Stimulated activated CD4-positive, alpha-beta T cell treated with anti-CD3 and anti-CD28 coated beads, Interleukin-12 subunit alpha, Interleukin-12 subunit beta, amount 100 ng/mL, for 24 hours (primary cell): ENCODE measurements around the gene VILL.

Experiments
- DNase-seq, 2 experiments: peaks; one replicate each; pipeline ENCODE4 v3.0.0-alpha.2; 2020; ENCODE audit warnings: low read depth in 2 of 2

Gene VILL

DNA sequence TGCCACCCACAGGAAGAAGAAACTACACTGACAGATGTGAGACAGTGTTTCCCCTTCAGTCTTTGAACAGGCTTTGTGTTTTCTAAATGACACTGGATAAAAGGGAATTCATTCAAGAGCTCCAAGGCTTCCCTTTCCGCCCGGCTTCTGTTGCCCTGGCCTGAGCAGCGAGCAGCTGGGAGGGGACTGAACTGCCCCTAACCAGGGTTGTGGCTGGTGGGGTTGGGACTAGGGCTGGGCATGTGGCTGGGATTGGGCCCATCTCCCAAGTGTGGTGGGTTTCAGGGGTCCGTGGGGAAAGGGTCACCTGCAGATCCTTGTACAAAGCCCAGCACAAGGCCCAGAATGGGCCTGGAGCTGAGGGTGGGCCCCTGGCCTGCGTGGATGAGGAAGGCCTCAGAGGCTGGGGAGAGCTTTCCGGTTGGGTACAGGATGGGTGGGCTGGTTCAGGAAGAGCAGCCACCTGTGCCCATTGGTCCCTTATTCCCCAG, 10.4 kb downstream of the VILL start:
- no peak for DNase-seq

DNA sequence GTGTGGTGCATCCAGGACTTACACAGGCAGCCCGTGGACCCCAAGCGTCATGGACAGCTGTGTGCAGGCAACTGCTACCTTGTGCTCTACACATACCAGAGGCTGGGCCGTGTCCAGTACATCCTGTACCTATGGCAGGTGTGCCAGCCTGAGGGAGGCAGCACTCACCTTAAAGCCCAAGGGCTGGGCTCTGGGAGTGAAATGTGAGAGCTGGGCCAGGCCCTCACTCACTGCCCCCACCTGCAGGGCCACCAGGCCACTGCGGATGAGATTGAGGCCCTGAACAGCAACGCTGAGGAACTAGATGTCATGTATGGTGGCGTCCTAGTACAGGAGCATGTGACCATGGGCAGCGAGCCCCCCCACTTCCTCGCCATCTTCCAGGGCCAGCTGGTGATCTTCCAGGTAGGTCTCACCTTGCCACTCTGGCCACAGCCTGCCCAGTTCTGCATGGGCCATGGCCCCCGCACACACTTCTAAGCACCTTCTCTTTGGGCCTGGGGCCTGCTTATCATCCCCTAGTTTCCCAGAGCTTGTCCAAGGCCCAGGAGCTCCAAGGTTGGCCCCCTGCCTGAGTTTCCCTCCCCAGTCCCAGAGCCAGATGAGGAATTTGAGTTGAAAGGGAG, 11.0 kb downstream of the VILL start:
- DNase-seq, result no peak

DNA sequence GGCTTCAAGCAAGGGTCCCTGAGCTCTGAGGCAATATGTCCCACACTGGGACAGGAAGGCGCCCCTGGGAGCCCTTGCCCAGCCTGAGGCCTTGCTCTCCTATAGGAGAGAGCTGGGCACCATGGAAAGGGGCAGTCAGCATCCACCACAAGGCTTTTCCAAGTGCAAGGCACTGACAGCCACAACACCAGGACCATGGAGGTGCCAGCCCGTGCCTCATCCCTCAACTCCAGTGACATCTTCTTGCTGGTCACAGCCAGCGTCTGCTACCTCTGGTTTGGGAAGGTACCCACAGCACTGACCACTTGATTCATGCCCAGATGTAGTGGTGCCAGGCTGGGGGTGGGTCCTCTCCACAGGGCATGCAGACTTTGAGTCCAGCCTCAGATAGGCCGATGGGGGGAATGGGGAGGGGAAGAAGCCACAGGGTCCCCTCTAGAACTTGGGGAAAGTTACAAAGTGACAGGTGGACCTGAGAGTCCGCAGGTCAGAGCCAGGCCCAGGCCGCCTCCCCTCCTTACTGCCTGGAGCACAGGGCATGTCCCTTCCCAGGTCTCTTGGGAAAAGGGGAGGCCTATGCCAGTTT, 11.8 kb downstream of the VILL start:
- no peak for DNase-seq

DNA sequence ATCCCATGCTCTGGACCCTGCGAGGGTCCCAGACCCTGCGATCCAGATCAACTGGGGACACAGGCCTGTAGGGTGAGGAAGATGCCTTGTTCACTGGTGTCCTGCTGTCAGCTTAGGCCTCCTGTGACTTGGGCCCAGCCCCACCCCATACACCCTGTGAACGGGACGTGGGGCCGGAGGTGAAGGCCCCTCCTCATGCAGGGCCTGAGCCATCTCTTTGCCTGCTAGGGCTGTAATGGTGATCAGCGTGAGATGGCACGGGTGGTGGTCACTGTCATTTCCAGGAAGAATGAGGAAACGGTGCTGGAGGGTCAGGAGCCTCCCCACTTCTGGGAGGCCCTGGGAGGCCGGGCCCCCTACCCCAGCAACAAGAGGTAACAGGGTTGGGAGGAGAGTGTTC, 12.4 kb downstream of the VILL start:
- no peak for DNase-seq

DNA sequence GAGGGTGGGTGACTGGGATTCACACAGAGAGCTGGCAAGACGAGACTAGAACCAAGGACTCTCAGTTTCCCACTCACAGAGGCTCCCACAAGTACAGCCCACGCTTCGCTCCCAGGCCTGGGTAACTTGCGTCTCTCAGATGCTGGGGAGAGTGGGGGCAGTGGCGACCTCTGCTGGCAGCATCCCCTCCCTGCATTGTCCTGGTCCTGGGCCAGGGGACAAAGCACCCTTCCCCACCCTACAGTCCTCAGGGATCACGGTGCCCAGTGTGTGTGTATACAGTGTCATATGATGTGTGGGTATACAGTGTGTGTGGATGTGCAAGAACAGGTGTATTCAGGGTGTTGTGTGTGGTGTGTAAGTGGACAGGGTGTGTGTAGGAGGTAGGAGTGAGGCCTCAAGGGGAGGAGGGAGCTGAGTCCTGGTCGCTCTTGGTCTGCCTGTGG, 12.8 kb downstream of the VILL start:
- DNase-seq, result peak in 1 of 2 experiments; percentile 52

DNA sequence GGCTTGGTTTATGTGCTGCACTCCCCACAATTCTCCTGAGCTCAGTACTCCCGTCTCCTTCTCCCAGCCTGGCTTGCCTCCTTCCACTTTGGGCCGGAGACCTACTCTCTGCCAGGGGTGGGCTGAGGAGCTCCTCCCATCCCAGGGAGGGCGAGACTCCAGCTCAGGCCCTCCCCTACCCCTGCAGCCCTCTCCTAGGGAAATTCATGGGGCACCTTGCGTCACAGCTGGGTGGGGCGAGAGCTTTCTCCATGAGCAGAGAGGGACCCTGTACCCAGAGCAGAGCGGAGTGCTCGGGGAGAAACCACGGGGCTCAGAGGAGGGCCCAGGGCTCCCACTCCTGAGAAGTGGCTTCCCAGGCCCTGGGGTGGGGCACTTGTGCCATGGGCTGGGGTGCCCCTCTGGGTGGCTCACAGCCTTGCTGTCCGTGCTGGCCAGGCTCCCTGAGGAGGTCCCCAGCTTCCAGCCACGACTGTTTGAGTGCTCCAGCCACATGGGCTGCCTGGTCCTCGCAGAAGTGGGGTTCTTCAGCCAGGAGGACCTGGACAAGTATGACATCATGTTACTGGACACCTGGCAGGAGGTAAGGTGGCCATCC, 13.3 kb downstream of the VILL start:
- DNase-seq, result no peak

DNA sequence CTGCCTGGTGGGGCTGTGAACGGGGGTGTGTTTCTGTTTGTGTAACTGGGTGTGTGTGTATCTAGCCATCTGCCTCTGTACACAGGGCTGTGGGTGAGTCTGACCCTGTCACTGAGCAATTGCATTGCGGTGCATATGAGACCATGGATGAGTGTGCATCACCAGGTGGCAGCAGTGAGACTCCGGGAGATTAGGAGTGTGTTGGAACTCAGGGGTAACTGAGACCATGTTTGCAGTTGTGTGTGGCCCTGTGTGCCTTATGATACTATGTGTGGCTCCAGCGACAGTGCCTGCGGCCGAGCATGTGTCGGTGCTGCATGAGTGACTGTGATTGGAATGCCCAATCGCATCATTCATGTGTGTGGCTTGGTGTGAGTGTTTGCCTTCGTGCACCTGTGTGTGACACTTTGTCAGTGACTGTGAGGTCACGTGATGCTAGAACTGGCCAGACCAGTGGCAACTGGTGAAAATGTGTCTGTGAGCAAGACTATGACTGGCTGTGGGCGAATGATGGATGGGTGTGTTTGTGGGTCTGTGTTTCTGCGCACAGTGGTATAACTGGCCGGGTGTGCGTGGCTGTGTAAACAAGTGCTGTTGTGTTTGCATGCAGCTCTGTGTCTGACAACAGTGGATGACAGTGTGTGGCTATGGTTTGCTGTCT, 14.0 kb downstream of the VILL start:
- DNase-seq, result peak in 1 of 2 experiments; percentile 42

DNA sequence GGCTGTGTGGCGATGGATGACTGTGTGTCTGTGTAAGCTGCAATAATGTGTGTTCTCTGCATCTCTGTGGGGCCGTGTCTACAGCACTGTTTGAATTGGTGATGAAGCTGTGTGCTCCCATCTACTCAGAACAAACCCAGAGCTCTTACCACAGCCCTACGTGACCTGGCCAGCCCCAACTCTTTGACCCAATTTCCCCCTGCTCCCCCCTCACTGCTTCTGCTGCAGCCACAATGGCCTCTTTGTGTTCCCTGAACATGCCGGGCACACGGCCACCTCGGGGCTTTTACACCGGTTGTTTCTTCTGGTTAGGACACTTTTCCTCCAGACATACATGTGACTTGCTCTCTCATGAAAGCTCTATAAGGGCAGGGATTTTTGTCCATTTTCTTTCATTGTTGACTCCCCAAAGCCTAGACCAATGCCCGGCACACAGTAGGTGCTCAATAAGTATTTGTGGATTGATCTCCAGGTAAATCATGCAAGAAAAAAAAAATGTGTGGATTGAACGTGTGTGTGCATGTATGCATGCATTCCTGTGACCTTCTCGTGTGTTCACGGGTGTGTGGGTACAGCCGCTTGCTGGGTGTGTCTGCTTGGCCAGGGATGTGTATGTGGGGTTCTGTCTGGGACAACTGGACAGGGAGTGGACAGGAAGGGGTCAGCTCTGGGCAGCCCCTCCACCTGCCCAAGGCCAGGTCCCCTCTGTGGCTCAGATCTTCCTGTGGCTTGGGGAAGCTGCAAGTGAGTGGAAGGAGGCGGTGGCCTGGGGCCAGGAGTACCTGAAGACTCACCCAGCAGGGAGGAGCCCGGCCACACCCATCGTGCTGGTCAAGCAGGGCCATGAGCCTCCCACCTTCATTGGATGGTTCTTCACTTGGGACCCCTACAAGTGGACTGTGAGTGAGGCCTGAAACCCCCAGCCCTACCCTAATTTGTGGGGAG, 14.8 kb downstream of the VILL start:
- no peak for DNase-seq

DNA sequence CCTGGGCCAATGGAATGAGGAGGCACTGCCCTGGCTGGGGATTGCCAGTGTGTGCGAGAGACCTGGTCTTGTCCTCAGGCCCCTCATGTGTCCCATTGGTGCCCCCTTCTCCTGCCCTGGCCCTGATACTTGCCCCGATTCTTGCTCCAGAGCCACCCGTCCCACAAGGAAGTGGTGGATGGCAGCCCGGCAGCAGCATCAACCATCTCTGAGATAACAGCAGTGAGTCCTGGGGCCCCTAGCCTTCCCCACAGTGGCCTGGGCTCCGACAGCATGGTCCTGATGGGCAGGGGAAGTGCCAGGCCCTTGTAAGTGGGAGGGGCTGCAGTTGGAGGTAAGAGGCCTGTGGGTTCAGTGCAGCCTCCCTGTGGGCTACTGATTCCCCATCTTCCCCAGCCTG, 15.4 kb downstream of the VILL start:
- no peak for DNase-seq

DNA sequence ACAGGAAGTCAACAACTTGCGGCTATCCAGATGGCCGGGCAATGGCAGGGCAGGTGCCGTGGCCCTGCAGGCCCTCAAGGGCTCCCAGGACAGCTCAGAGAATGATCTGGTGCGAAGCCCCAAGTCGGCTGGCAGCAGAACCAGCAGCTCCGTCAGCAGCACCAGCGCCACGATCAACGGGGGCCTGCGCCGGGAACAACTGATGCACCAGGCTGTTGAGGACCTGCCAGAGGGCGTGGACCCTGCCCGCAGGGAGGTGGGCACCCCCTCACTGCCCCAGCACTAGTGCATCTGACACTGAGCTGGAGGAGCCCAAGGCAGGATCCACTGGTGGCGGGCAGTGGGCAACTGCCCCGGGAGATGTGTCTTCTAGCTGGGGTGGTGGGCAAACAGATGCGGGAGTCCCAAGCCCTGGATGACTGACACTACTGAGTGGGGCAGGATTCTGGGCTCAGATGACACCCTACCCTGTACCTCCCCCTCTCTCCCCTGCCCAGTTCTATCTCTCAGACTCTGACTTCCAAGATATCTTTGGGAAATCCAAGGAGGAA, 15.9 kb downstream of the VILL start:
- DNase-seq, result no peak

DNA sequence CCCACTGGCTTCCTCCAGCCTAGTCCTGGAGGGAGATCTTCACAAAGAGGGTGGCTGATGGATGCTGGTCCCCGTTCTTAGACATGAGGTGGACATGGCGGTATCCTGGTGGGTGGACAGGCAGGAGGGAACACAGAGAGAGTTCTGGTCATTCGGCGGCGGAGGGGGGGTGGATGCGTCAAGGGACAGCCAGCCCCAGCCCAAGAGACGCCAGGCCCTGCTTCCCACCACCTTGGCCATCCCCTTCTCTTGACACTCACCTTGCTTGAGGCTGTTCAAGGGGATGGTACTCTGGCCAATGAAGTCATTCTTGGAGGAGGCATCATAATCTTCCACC, 17.1 kb downstream of the VILL start:
- no peak for DNase-seq

DNA sequence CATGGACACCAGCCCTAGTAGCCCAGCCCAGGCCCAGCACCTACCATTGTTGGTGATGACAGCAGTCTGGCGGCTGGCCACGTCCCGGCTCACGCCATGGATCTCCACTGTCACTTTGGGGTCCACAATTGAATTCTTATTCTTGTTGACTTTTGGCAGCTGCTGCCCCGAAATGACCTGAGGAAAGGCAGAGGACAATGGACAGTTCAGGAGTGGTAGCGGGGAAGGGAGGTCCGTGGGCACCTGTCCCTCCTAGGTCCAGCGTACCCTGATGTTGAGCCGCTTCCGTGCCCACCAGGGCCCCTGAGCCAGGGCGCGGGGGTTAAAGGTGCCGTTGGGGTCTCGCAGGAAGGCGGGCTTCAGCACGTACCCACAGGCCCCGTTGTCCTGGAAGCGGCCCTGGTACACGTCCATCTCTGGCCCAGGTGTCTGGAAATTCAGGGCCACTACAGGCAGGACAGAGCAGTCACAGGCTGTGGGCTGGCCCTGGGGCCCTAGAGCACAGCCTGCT, 17.7 kb downstream of the VILL start:
- DNase-seq, result no peak

DNA sequence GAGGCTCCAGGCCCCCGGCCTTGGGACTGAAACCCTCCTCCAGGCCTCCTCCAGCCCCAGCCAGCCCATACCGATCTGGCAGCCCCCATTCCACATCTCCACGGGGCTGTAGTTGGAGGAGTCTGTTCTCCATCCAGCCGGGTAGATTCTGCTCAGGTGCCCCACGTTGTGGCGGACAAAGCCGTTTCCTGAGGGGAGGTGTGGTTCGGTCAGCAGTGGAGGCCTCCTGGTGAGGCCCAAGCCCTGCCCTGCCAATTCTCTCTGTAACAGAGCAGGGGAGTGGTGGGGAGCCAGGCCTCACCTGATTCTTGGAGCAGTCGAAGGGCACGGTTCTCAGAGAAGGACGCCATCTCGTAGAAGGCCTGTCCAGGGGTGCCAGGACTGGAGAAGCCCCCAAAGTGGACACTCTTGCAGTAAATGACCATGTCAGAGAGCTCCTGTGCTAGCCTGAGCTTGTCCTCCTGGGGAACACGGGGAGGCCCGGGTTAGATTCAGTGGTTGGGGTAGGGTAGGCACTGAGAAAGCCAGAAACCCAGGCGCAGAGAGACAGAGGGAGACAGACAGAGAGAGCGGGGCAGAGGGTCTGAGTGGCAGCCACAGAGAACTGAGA, 18.5 kb downstream of the VILL start:
- no peak for DNase-seq

DNA sequence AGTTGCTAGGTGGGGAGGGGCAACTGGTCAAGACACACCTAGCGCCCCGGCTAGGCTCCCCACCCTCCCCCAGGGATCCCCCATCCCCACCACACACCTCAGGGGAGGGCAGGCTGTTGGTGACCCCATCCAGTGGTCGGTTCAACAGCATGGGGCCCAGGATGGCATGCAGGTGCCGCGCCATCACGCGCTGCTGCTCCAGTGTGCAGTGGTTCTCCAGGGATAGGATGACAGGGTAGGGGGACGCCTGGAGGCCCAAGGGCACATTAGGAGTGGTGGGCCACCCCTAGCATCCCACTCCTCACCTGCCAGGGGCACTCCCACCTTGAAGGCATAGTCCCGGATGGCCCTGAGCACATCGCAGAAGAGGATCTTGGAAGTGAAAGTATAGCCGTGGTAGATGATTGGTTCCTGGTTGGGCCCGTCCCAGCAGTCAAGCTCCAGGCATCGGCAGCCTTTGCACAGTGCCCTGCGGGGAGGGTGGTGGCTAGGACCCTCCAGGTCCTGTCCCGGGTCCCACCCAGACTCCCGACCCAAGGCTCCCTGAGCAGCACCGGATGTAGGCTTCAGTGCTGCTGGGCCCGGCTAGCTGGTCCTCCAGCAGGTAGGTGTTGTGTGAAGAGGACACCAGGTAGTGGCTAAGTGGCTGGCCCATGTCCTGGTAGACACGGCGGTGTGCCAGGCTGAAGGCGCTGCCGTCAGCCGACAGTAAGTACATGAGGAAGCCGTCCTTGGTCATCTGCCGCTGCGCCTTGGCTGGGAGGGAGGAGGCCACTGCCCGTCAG, 19.4 kb downstream of the VILL start:
- no peak for DNase-seq

DNA sequence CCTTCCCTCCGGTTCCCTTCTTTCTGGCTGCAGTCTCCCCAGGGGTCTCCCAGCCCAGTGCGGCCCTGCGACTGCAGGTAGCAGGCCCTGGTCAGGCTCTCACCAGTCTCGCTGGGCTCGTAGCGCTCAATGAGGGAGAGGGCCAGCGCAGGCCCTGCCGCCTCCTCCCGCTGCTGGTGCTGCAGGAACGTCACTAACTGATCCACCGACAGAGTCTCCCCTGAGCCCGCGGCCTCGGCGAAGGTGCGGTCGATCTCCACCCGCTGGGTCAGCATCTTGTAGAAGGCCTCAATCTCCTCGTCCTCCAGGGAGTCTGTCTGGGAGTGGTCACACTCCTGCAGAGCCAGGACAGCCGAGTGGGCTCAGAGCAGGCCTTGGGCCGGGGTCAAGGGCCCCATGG, 20.5 kb downstream of the VILL start:
- DNase-seq, result no peak

DNA sequence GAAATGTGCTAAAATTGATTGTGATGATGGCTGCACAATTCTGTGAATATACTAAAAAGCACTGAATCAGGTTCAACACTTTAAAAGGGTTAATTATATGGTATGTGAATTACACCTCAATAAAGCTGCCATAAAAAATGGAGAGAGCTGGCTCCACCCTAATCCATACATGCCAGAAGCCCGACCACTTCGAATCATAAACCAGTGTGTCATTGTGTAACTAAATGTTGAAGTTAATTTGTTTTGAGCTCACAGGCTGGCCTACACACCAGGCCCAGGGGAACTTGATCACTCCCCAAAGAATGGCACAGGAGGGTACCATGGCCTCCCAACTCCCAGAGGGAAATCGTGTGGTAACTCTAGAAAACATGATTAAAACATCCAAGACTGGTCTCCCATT, 24.9 kb downstream of the VILL start:
- DNase-seq, result no peak

DNA sequence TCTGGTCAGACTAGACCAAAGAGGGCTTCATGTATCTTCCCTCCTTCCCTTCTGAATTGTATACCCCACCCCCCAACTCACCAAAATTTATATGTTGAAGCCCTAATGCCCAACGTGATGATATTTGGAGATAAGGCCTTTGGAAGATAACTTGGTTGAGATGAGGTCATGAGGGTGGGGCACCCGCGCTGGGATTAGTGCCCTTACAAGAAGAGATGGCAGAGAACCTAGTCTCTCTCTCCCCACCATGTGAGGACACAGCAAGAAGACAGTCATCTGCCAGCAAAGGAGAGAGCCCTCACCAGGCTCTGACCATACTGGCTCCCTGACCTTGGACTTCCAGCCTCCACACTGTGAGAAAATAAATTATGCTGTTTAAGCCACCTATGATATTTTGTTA, 25.4 kb downstream of the VILL start:
- DNase-seq, result no peak

DNA sequence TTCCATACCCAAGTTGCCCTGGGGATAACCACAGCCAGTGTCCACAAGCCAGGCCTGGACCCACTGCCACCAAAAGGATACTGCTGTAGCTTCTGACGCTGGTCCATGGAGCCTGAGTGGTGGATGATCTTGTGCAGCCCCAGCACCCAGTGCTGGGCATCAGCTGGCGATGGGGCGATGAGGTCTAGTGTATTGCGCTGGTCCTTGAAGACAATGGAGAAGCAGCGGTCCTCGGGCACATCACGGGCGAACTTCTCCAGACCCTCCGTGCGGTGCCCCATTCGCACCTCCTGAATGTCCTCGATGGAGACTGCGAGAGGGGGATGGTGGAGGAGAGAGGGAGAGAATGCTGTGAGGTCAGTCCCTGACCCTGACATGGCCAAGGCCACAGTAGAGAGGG, 25.8 kb downstream of the VILL start:
- no peak for DNase-seq

DNA sequence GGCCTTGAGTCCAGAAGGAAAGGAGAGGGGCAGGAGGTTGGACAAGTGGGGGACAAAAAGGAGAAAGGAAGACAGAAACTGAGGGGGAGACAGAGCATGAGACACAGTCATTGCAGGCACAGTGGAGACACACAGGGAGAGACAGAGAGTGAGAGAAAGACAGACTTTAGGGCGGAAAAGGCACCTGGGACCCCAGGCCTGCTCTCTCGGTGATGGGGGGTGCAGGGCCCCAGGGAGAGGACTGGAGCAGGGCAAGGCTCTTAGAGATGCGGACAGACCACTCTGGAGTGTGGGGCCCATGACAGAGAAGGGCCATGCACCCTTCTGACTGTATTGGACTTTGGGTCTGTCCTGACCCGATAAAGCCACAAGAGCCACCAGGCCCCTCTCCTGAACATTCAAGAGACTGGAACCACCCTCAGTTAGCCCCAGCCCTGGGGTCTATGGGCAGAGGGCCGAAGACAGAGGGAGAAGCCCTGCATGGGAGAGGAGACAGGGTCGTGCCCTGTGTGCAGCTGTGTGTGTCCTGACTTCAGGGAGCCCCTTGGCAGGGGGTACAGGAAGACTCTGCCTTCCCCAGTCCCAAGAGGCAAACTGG, 26.4 kb downstream of the VILL start:
- no peak for DNase-seq
